Caco-2 (cell line): ENCODE measurements around the gene ARHGAP42. TPM values are rescaled to one million over a fixed set of nuclear protein-coding genes. Genes with fewer than 3 reads are reported as not detected.
"Not testable (repeated sequence)": the region's sequence is repeated elsewhere in the genome, so short reads cannot be mapped to it uniquely, and the experiment has no call there.

Experiments
- BruUV-seq: library from RNA; stranded (reverse); fragments of 400-500 nt; replicated peaks from 2 replicates; lab custom pipeline; 2021; lab: Mats Ljungman, UMichigan
- CTCF ChIA-PET: fragments of 300-600 bp; sonication (Branson Sonifier 250); formaldehyde crosslinking; loops from one replicate; lab custom pipeline; 2022; ENCODE audit warnings: antibody characterized with exemption; lab: Charles Lee
- POLR2A ChIA-PET: fragments of 300-600 bp; sonication (Branson Sonifier 250); formaldehyde crosslinking; loops from one replicate; lab custom pipeline; 2022; ENCODE audit warnings: antibody characterized with exemption; lab: Charles Lee
- DNase-seq, 2 experiments: peaks; one replicate each; pipeline versions ENCODE4 v3.0.0 to v3.0.0-alpha.2; 2020 to 2022
- H3K27me3 ChIP-seq: replicated peaks from 2 replicates; pipeline ENCODE4 v1.6.0; 2011; ENCODE audit warnings: low read length; ENCODE audit not compliant: control insufficient read depth, insufficient read depth
- H3K36me3 ChIP-seq: 2 replicates; pipeline ENCODE4 v1.5.1; 2011; ENCODE audit warnings: low read length; ENCODE audit not compliant: control insufficient read depth, insufficient read depth
- H3K4me1 ChIP-seq: fragments of 250-450 bp; sonication (Bioruptor Pico); 2 replicates; pipeline ENCODE4 v1.5.1; 2020; ENCODE audit warnings: mild to moderate bottlenecking
- H3K4me3 ChIP-seq: 2 replicates; pipeline ENCODE4 v1.5.1; 2011; ENCODE audit warnings: low read depth, mild to moderate bottlenecking, control low read depth, low read length
- H3K9me3 ChIP-seq: fragments of 250-450 bp; sonication (Bioruptor Pico); 2 replicates; pipeline ENCODE4 v1.5.1; 2020; ENCODE audit warnings: mild to moderate bottlenecking, moderate library complexity
- H3K27ac Mint-ChIP-seq: one replicate; pipeline ENCODE4 v1.8.0; 2022; ENCODE audit warnings: mixed read lengths; ENCODE audit not compliant: unreplicated experiment
- H3K27me3 Mint-ChIP-seq: one replicate; pipeline ENCODE4 v1.8.0; 2022; ENCODE audit warnings: mixed read lengths; ENCODE audit not compliant: insufficient read depth, unreplicated experiment
- H3K36me3 Mint-ChIP-seq: one replicate; pipeline ENCODE4 v1.8.0; 2022; ENCODE audit warnings: mild to moderate bottlenecking, mixed read lengths; ENCODE audit not compliant: insufficient read depth, unreplicated experiment
- H3K4me1 Mint-ChIP-seq: one replicate; pipeline ENCODE4 v1.8.0; 2022; ENCODE audit warnings: low read depth, mixed read lengths; ENCODE audit not compliant: unreplicated experiment
- H3K4me3 Mint-ChIP-seq: one replicate; pipeline ENCODE4 v1.8.0; 2022; ENCODE audit warnings: mild to moderate bottlenecking, moderate library complexity, mixed read lengths; ENCODE audit not compliant: unreplicated experiment
- H3K9me3 Mint-ChIP-seq: one replicate; pipeline ENCODE4 v1.8.0; 2022; ENCODE audit warnings: mixed read lengths; ENCODE audit not compliant: unreplicated experiment
- CTCF ChIP-seq, 2 experiments: fragments of 200-600 bp in 1 of 2; IDR thresholded peaks; 1 replicate in 1 of 2; 2 replicates in 1 of 2; pipeline versions ENCODE4 v1.5.1 to v1.8.0; 2011 to 2022; ENCODE audit warnings: antibody characterized with exemption in 1 of 2, control low read depth in 1 of 2, inconsistent platforms in 1 of 2, low read depth in 1 of 2, low read length in 1 of 2, mild to moderate bottlenecking in 1 of 2, moderate library complexity in 1 of 2; ENCODE audit not compliant: insufficient read depth in 1 of 2, severe bottlenecking in 1 of 2, unreplicated experiment in 1 of 2
- intact Hi-C: fragments of 100-400 bp; cut with micrococcal nuclease; formaldehyde crosslinking; loops from one replicate; pipeline ENCODE4 v1.10.0; 2022; ENCODE audit not compliant: unreplicated experiment
- total RNA-seq: library from RNA; stranded (reverse); gene quantifications from 2 replicates; pipeline ENCODE4 v1.2.3, GENCODE V29; 2022

ARHGAP42 gene
- total RNA-seq, 1 experiment from 2014 or later: 8.4 TPM

GRCh38 chr11:101009690-101010055 lies 322.6 kb downstream of the ARHGAP42 start:
- no peaks in the 10 kb centered on the region for H3K27me3 ChIP-seq
- CTCF ChIA-PET: no interaction called here
- intact Hi-C loops: no loop called here
- Mint-ChIP-seq H3K9me3 (no peaks in the 10 kb centered on the region), H3K27ac (no peak overlapping the region), H3K36me3 (no peaks in the 10 kb centered on the region), H3K27me3 (peaks cover 18% of the 10 kb centered on the region), H3K4me3 (no peak overlapping the region), H3K4me1 (no peaks in the 10 kb centered on the region)
- H3K9me3 ChIP-seq: no peaks in the 10 kb centered on the region
- BruUV-seq: no TSS peak
- no peaks in the 10 kb centered on the region for H3K4me1 ChIP-seq
- TF ChIP-seq CTCF (IDR thresholded peaks at IDR 0.05; ENCODE audit: insufficient read depth in 1 of 2, low read depth in 1 of 2, low read length in 1 of 2, severe bottlenecking in 1 of 2, unreplicated experiment in 1 of 2): no peak
- H3K36me3 ChIP-seq: no peaks in the 10 kb centered on the region
- POLR2A ChIA-PET: no interaction called here
- H3K4me3 ChIP-seq: no peak overlapping the region
- no peak for DNase-seq

- no peaks in the 10 kb centered on the region for H3K9me3 ChIP-seq
- intact Hi-C loops: no loop called here
- no peaks in the 10 kb centered on the region for H3K4me1 ChIP-seq
- no peaks in the 10 kb centered on the region for H3K36me3 ChIP-seq
- no peak overlapping the region for H3K4me3 Mint-ChIP-seq
- H3K4me3 ChIP-seq: no peak overlapping the region
- ChIA-PET POLR2A (no interaction called here), CTCF (no interaction called here)
- H3K9me3 Mint-ChIP-seq: no peaks in the 10 kb centered on the region
- BruUV-seq: no TSS peak
- H3K36me3 Mint-ChIP-seq: no peaks in the 10 kb centered on the region
- no peak overlapping the region for H3K27ac Mint-ChIP-seq
- no peak for TF ChIP-seq CTCF (IDR thresholded peaks at IDR 0.05; ENCODE audit: insufficient read depth in 1 of 2, low read depth in 1 of 2, low read length in 1 of 2, severe bottlenecking in 1 of 2, unreplicated experiment in 1 of 2)
- H3K27me3 ChIP-seq: no peaks in the 10 kb centered on the region
- peaks cover 20% of the 10 kb centered on the region for H3K27me3 Mint-ChIP-seq
- no peak for DNase-seq
- no peaks in the 10 kb centered on the region for H3K4me1 Mint-ChIP-seq
Observed at GRCh38 chr11:101010899-101011298, 323.8 kb downstream of the ARHGAP42 start.

GRCh38 chr11:101011881-101012280 lies 324.8 kb downstream of the ARHGAP42 start:
- Mint-ChIP-seq H3K27ac (no peak overlapping the region), H3K4me3 (no peak overlapping the region), H3K4me1 (no peaks in the 10 kb centered on the region), H3K9me3 (no peaks in the 10 kb centered on the region), H3K36me3 (no peaks in the 10 kb centered on the region), H3K27me3 (peaks cover 20% of the 10 kb centered on the region)
- no peaks in the 10 kb centered on the region for H3K4me1 ChIP-seq
- H3K4me3 ChIP-seq: no peak overlapping the region
- H3K9me3 ChIP-seq: no peaks in the 10 kb centered on the region
- no TSS peak for BruUV-seq
- no peak for TF ChIP-seq CTCF (IDR thresholded peaks at IDR 0.05; ENCODE audit: insufficient read depth in 1 of 2, low read depth in 1 of 2, low read length in 1 of 2, severe bottlenecking in 1 of 2, unreplicated experiment in 1 of 2)
- H3K36me3 ChIP-seq: no peaks in the 10 kb centered on the region
- no peaks in the 10 kb centered on the region for H3K27me3 ChIP-seq
- intact Hi-C loops: no loop called here
- POLR2A ChIA-PET: no interaction called here
- DNase-seq: no peak
- CTCF ChIA-PET: no interaction called here

GRCh38 chr11:101013702-101014101 lies 326.6 kb downstream of the ARHGAP42 start:
- H3K9me3 ChIP-seq, H3K4me3 Mint-ChIP-seq, H3K4me1 Mint-ChIP-seq, H3K9me3 Mint-ChIP-seq, BruUV-seq, H3K27me3 ChIP-seq, H3K36me3 Mint-ChIP-seq, intact Hi-C loops, H3K36me3 ChIP-seq, H3K27ac Mint-ChIP-seq, CTCF ChIA-PET, POLR2A ChIA-PET, H3K4me1 ChIP-seq, H3K4me3 ChIP-seq, DNase-seq: not testable (repeated sequence)
- H3K27me3 Mint-ChIP-seq: peaks cover 18% of the 10 kb centered on the region
